HepG2 (cell line): Measurements from ENCODE around the gene U2AF1L4. TPM values are rescaled to one million over a fixed set of nuclear protein-coding genes. Genes with fewer than 3 reads are reported as not detected.
A peak's percentile ranks its signal among the peaks of the same experiment; 100 is the strongest.

Experiments used
- DNMT1 ChIP-seq: sonication (generic); formaldehyde crosslinking; IDR thresholded peaks from 2 replicates; pipeline ENCODE4 v1.5.1; 2020; ENCODE audit warnings: mild to moderate bottlenecking, missing genetic modification reagents
- FLYWCH1 ChIP-seq: sonication (generic); formaldehyde crosslinking; IDR thresholded peaks from 2 replicates; pipeline ENCODE4 v1.8.1; 2023; ENCODE audit warnings: mild to moderate bottlenecking, missing genetic modification reagents
- FOXP1 ChIP-seq, 2 experiments: fragments of 450-650 bp in 1 of 2; IDR thresholded peaks; 2 replicates each; pipeline ENCODE4 v1.6.1; 2017 to 2018; ENCODE audit warnings: antibody characterized with exemption in 1 of 2
- GABPA ChIP-seq, 2 experiments: IDR thresholded peaks; 2 replicates each; pipeline ENCODE4 v1.6.1; 2011 to 2016; ENCODE audit warnings: low read depth in 2 of 2, low read length in 1 of 2, missing biosample characterization in 1 of 2, missing genetic modification characterization in 1 of 2
- GABPB1 ChIP-seq: IDR thresholded peaks from 2 replicates; pipeline ENCODE4 v1.6.1; 2016; ENCODE audit warnings: mild to moderate bottlenecking, missing genetic modification reagents, moderate library complexity, missing compliant biosample characterization
- MTF2 ChIP-seq: sonication (generic); formaldehyde crosslinking; IDR thresholded peaks from 2 replicates; pipeline ENCODE4 v1.5.0; 2020; ENCODE audit warnings: missing genetic modification reagents, borderline replicate concordance
- NFKBIZ ChIP-seq: IDR thresholded peaks from 2 replicates; pipeline ENCODE4 v1.6.1; 2018; ENCODE audit warnings: missing genetic modification reagents, missing compliant biosample characterization
- PAF1 ChIP-seq: IDR thresholded peaks from 2 replicates; pipeline ENCODE4 v1.6.1; 2016; ENCODE audit warnings: missing genetic modification reagents, missing compliant biosample characterization
- STAT5B ChIP-seq: sonication (generic); formaldehyde crosslinking; IDR thresholded peaks from 2 replicates; pipeline ENCODE4 v1.4.0; 2020; ENCODE audit warnings: missing genetic modification reagents
- ZNF12 ChIP-seq: sonication (generic); formaldehyde crosslinking; IDR thresholded peaks from 2 replicates; pipeline ENCODE4 v1.5.0; 2020; ENCODE audit warnings: missing genetic modification reagents
- ZNF33A ChIP-seq: sonication (generic); formaldehyde crosslinking; IDR thresholded peaks from 2 replicates; pipeline ENCODE4 v1.5.1; 2020; ENCODE audit warnings: missing genetic modification reagents, mild to moderate bottlenecking, moderate library complexity, borderline replicate concordance
- ZNF556 ChIP-seq: sonication (generic); formaldehyde crosslinking; IDR thresholded peaks from 2 replicates; pipeline ENCODE4 v1.4.0; 2020; ENCODE audit warnings: mild to moderate bottlenecking, missing genetic modification reagents, borderline replicate concordance
- ZNF598 ChIP-seq: sonication (generic); formaldehyde crosslinking; IDR thresholded peaks from 2 replicates; pipeline ENCODE4 v1.5.1; 2020; ENCODE audit warnings: mild to moderate bottlenecking, missing genetic modification reagents, borderline replicate concordance
- ZNF816 ChIP-seq: sonication (generic); formaldehyde crosslinking; IDR thresholded peaks from 2 replicates; pipeline ENCODE4 v1.8.0; 2022; ENCODE audit warnings: missing genetic modification reagents, mild to moderate bottlenecking, borderline replicate concordance
- ZSCAN31 ChIP-seq: sonication (generic); formaldehyde crosslinking; IDR thresholded peaks from 2 replicates; pipeline ENCODE4 v1.5.0; 2020; ENCODE audit warnings: low read depth, mild to moderate bottlenecking, missing genetic modification reagents
- polyA plus RNA-seq, 8 experiments: library from polyadenylated mRNA; depleted of rRNA in 3 of 8; stranded (reverse) in 7 of 8; unstranded in 1 of 8; fragments of >200 nt; fragmentation: Illumina TruSeq in 4 of 8; extraction: Trizol in 4 of 8; gene quantifications; 2 replicates each; pipeline versions ENCODE4 v1.2.1 to v1.2.3, GENCODE V29; 2011 to 2016; ENCODE audit warnings: low read depth in 4 of 8, missing spikeins in 1 of 8, mixed read lengths in 1 of 8; ENCODE audit not compliant: insufficient read depth in 1 of 8
- total RNA-seq, 5 experiments: library from RNA; depleted of rRNA; stranded (reverse); fragments of >200 nt; fragmentation: Illumina TruSeq; extraction: Trizol; gene quantifications; 2 replicates each; pipeline ENCODE4 v1.2.3, GENCODE V29; 2016; ENCODE audit warnings: low read depth in 1 of 5
- TF ChIP-seq, protein P1 (sequence below): sonication (generic); formaldehyde crosslinking; IDR thresholded peaks from 2 replicates; pipeline ENCODE4 v1.4.0; 2020; ENCODE audit warnings: missing genetic modification reagents, borderline replicate concordance
- TF ChIP-seq, protein P2 (sequence below): sonication (generic); formaldehyde crosslinking; IDR thresholded peaks from 2 replicates; pipeline ENCODE4 v1.4.0; 2020; ENCODE audit warnings: mild to moderate bottlenecking, missing genetic modification reagents
- TF ChIP-seq, protein P3 (sequence below): sonication (generic); formaldehyde crosslinking; IDR thresholded peaks from 2 replicates; pipeline ENCODE4 v1.4.0; 2020; ENCODE audit warnings: mild to moderate bottlenecking, missing genetic modification reagents
- TF ChIP-seq, protein P4 (sequence below): sonication (generic); formaldehyde crosslinking; IDR thresholded peaks from 2 replicates; pipeline ENCODE4 v1.5.1; 2020; ENCODE audit warnings: missing genetic modification reagents, mild to moderate bottlenecking, borderline replicate concordance
- TF ChIP-seq, protein P5 (sequence below): sonication (generic); formaldehyde crosslinking; IDR thresholded peaks from 2 replicates; pipeline ENCODE4 v1.4.0; 2020; ENCODE audit warnings: low read depth, mild to moderate bottlenecking, missing genetic modification reagents
- TF ChIP-seq, protein P6 (sequence below): sonication (generic); IDR thresholded peaks from 2 replicates; pipeline ENCODE4 v1.6.1; 2016; ENCODE audit warnings: low read depth, borderline replicate concordance

The U2AF1L4 gene
- total and polyA plus RNA-seq, 2 of the 13 experiments (the other 11 are each of a cell fraction or from before 2014, with no cell fraction given): 7.9 to 15.4 TPM

DNA sequence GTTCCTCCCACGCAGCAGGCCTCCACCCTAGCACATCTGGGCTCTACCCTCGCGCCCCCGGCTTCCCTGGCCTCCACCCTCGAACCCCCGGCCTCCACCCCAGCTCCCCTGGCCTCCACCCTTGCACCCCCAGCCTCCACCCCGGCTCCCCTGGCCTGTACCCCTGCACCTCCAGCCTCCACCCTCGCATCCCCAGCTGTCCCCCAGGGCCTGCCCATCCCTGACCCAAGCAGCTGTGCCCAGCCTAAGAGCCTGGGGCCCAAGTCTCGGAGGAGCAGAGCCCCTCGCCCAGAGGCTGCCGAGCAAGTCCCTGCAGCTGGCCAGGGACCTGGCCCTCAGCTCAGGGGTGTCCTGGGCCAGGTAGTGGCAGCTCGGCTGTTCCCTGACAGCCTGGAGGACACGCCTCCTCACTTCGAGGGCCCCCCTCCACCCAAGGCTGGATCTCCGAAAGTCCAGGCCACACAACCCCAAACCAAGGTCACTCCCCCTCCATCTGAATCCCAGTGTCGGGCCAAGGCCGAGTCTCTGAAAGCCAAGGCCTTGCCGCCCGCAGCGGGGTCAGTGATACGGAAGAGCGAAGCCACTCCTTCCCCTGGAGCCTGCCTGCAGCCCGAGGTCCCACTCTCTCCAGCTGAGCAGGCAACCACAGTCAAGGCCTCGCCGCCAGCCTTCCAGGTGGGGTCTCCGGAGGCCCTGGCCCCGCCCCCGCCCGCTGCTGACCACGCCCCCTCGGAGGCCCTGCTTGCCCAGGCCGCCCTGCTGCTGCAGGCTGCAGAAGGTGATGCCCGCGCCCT, 22.3 kb upstream of the U2AF1L4 start (continued):
- TF ChIP-seq ZSCAN31 (CRISPR knock-in tag): no peak
- no peak for TF ChIP-seq DNMT1 (CRISPR knock-in tag)
- no peak for TF ChIP-seq ZNF598 (CRISPR knock-in tag)
- TF ChIP-seq ZNF556: no peak
- TF ChIP-seq ZNF33A (CRISPR knock-in tag): no peak
- TF ChIP-seq NFKBIZ (CRISPR knock-in tag): no peak
- TF ChIP-seq, protein P1, sequence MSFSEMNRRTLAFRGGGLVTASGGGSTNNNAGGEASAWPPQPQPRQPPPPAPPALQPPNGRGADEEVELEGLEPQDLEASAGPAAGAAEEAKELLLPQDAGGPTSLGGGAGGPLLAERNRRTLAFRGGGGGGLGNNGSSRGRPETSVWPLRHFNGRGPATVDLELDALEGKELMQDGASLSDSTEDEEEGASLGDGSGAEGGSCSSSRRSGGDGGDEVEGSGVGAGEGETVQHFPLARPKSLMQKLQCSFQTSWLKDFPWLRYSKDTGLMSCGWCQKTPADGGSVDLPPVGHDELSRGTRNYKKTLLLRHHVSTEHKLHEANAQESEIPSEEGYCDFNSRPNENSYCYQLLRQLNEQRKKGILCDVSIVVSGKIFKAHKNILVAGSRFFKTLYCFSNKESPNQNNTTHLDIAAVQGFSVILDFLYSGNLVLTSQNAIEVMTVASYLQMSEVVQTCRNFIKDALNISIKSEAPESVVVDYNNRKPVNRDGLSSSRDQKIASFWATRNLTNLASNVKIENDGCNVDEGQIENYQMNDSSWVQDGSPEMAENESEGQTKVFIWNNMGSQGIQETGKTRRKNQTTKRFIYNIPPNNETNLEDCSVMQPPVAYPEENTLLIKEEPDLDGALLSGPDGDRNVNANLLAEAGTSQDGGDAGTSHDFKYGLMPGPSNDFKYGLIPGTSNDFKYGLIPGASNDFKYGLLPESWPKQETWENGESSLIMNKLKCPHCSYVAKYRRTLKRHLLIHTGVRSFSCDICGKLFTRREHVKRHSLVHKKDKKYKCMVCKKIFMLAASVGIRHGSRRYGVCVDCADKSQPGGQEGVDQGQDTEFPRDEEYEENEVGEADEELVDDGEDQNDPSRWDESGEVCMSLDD (CRISPR knock-in tag): no peak
- peak; percentile 41; the same call in 1 of the 2 replicates for TF ChIP-seq GABPB1 (CRISPR knock-in tag)
- TF ChIP-seq, protein P2, sequence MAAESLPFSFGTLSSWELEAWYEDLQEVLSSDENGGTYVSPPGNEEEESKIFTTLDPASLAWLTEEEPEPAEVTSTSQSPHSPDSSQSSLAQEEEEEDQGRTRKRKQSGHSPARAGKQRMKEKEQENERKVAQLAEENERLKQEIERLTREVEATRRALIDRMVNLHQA: no peak
- TF ChIP-seq PAF1 (CRISPR knock-in tag): no peak
- TF ChIP-seq, protein P3, sequence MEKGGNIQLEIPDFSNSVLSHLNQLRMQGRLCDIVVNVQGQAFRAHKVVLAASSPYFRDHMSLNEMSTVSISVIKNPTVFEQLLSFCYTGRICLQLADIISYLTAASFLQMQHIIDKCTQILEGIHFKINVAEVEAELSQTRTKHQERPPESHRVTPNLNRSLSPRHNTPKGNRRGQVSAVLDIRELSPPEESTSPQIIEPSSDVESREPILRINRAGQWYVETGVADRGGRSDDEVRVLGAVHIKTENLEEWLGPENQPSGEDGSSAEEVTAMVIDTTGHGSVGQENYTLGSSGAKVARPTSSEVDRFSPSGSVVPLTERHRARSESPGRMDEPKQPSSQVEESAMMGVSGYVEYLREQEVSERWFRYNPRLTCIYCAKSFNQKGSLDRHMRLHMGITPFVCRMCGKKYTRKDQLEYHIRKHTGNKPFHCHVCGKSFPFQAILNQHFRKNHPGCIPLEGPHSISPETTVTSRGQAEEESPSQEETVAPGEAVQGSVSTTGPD (CRISPR knock-in tag): peak; percentile 37; the same call in 1 of the 2 replicates
- TF ChIP-seq GABPA (IDR thresholded peaks at IDR 0.05; ENCODE audit: low read depth, low read length): no peak
- TF ChIP-seq GABPA (CRISPR knock-in tag; IDR thresholded peaks at IDR 0.05; ENCODE audit: low read depth): no peak
- no peak for TF ChIP-seq FOXP1 (IDR thresholded peaks at IDR 0.05)
- TF ChIP-seq FOXP1 (CRISPR knock-in tag; IDR thresholded peaks at IDR 0.05): no peak
- TF ChIP-seq FLYWCH1 (CRISPR knock-in tag): no peak
- TF ChIP-seq MTF2 (CRISPR knock-in tag): no peak
- TF ChIP-seq ZNF816: no peak
- TF ChIP-seq, protein P4, sequence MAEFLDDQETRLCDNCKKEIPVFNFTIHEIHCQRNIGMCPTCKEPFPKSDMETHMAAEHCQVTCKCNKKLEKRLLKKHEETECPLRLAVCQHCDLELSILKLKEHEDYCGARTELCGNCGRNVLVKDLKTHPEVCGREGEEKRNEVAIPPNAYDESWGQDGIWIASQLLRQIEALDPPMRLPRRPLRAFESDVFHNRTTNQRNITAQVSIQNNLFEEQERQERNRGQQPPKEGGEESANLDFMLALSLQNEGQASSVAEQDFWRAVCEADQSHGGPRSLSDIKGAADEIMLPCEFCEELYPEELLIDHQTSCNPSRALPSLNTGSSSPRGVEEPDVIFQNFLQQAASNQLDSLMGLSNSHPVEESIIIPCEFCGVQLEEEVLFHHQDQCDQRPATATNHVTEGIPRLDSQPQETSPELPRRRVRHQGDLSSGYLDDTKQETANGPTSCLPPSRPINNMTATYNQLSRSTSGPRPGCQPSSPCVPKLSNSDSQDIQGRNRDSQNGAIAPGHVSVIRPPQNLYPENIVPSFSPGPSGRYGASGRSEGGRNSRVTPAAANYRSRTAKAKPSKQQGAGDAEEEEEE: no peak
- TF ChIP-seq, protein P5, sequence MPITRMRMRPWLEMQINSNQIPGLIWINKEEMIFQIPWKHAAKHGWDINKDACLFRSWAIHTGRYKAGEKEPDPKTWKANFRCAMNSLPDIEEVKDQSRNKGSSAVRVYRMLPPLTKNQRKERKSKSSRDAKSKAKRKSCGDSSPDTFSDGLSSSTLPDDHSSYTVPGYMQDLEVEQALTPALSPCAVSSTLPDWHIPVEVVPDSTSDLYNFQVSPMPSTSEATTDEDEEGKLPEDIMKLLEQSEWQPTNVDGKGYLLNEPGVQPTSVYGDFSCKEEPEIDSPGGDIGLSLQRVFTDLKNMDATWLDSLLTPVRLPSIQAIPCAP (CRISPR knock-in tag): no peak
- no peak for TF ChIP-seq STAT5B (CRISPR knock-in tag)
- TF ChIP-seq, protein P6, sequence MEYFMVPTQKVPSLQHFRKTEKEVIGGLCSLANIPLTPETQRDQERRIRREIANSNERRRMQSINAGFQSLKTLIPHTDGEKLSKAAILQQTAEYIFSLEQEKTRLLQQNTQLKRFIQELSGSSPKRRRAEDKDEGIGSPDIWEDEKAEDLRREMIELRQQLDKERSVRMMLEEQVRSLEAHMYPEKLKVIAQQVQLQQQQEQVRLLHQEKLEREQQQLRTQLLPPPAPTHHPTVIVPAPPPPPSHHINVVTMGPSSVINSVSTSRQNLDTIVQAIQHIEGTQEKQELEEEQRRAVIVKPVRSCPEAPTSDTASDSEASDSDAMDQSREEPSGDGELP: peak; percentile 27; the same call in 1 of the 2 replicates
- TF ChIP-seq ZNF12: no peak
